Suprapubic skin (tissue), 3 donors: Measurements from ENCODE around the gene MUSTN1.

Experiments
- EP300 ChIP-seq: sonication (generic); formaldehyde crosslinking; IDR thresholded peaks from one replicate; pipeline ENCODE4 v1.6.1; 2017; ENCODE audit warnings: antibody characterized with exemption
- POLR2A ChIP-seq, 2 donors: fragments of 450-650 bp; IDR thresholded peaks; one replicate each; pipeline ENCODE4 v1.6.1; 2017; ENCODE audit warnings: antibody characterized with exemption in 2 of 2, mild to moderate bottlenecking in 2 of 2, moderate library complexity in 2 of 2
- TF ChIP-seq, protein P1 (sequence below), 2 donors: fragments of 200-600 bp in 1 of 2; fragments of 450-650 bp in 1 of 2; sonication (generic) in 1 of 2; IDR thresholded peaks; one replicate each; pipeline ENCODE4 v1.5.1; 2016 to 2019; ENCODE audit warnings: antibody characterized with exemption in 2 of 2, mild to moderate bottlenecking in 1 of 2, moderate library complexity in 1 of 2

GRCh38 chr3:52817221-52817620, 17.6 kb downstream of the MUSTN1 start:
- no peak for TF ChIP-seq POLR2A (IDR thresholded peaks at IDR 0.05)
- TF ChIP-seq, protein P1, sequence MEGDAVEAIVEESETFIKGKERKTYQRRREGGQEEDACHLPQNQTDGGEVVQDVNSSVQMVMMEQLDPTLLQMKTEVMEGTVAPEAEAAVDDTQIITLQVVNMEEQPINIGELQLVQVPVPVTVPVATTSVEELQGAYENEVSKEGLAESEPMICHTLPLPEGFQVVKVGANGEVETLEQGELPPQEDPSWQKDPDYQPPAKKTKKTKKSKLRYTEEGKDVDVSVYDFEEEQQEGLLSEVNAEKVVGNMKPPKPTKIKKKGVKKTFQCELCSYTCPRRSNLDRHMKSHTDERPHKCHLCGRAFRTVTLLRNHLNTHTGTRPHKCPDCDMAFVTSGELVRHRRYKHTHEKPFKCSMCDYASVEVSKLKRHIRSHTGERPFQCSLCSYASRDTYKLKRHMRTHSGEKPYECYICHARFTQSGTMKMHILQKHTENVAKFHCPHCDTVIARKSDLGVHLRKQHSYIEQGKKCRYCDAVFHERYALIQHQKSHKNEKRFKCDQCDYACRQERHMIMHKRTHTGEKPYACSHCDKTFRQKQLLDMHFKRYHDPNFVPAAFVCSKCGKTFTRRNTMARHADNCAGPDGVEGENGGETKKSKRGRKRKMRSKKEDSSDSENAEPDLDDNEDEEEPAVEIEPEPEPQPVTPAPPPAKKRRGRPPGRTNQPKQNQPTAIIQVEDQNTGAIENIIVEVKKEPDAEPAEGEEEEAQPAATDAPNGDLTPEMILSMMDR (IDR thresholded peaks at IDR 0.05) = no peak
- TF ChIP-seq EP300 = no peak
